Tibial nerve (tissue), 3 donors: ENCODE results near the gene CACNA1B.

Experiments used
- CTCF ChIP-seq, 5 experiments: fragments of 200-600 bp in 3 of 5; fragments of 450-650 bp in 2 of 5; sonication (generic) in 3 of 5; IDR thresholded peaks; one replicate each; pipeline ENCODE4 v1.5.1; 2016 to 2019; ENCODE audit warnings: antibody characterized with exemption in 5 of 5, mild to moderate bottlenecking in 3 of 5, moderate library complexity in 2 of 5
- POLR2A ChIP-seq, 2 donors: fragments of 450-650 bp; IDR thresholded peaks; one replicate each; pipeline ENCODE4 v1.6.1; 2017; ENCODE audit warnings: antibody characterized with exemption in 2 of 2, mild to moderate bottlenecking in 2 of 2, moderate library complexity in 2 of 2

DNA sequence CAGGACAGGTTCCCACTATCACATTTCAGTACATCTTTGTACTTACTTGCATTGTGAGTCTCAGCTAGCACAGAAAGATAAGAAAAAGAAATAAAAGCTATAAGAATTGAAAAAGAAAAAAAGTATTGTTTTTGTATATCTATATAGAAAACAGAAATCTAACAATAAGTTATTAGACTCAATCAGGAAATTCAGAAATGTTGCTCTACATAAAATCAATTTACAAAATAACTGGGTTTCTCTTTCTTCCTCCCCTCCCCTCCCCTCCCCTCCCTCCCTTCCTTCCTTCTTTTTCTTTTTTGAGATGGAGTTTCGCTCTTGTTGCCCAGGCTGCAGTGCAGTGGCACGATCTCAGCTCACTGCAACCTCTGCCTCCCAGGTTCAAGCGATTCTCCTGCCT lies 7.2 kb upstream of the CACNA1B start:
- TF ChIP-seq CTCF (IDR thresholded peaks at IDR 0.05), result no peak
- TF ChIP-seq POLR2A (IDR thresholded peaks at IDR 0.05), result no peak
